ENCODE data around the gene PSD. TPM values are rescaled to one million over a fixed set of nuclear protein-coding genes. Genes with fewer than 3 reads are reported as not detected.

Gene PSD
- total and polyA plus RNA-seq, 9 of the 15 experiments (the other 6 are each of a cell fraction or from before 2014, with no cell fraction given) = 0.11 to 1.7 (median 0.54) TPM; not detected in 2

DNA sequence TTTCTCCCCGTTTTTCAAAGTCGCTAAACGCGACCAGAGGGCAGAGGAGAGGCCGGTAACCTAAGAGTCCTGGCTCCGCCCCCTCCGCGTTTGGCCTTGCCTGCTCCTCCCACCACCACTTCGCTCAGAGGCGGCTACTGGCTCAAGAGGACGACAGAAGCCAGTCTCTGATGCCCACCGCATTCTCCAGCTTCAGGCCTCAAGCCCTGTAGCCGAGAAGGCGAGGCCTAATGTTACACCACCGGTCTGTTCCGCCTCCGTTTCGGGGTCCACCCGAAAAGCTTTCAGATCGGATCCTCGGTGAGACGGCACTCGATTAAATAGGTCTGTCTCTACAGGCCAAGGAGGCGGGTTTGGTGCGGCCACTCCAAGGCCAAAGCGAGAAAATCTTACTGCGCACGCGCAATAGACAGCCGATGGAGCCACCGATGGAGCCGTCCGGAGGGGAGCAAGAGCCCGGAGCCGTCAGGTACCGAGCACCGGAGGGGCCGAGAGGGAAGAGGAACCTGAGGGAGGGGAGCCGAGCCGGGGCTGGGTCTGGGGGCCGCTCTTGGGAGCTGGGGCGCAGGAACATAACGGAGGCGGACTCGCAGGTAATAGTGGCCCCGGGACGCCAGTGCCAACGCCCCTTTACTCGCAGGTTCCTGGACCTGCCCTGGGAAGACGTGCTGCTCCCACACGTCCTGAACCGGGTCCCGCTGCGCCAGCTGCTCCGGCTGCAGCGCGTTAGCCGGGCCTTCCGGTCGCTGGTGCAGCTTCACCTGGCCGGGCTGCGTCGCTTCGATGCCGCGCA is 2.3 kb upstream of the PSD start, which contains the start of gene FBXL15 (continued):
- TF ChIP-seq, protein P1, sequence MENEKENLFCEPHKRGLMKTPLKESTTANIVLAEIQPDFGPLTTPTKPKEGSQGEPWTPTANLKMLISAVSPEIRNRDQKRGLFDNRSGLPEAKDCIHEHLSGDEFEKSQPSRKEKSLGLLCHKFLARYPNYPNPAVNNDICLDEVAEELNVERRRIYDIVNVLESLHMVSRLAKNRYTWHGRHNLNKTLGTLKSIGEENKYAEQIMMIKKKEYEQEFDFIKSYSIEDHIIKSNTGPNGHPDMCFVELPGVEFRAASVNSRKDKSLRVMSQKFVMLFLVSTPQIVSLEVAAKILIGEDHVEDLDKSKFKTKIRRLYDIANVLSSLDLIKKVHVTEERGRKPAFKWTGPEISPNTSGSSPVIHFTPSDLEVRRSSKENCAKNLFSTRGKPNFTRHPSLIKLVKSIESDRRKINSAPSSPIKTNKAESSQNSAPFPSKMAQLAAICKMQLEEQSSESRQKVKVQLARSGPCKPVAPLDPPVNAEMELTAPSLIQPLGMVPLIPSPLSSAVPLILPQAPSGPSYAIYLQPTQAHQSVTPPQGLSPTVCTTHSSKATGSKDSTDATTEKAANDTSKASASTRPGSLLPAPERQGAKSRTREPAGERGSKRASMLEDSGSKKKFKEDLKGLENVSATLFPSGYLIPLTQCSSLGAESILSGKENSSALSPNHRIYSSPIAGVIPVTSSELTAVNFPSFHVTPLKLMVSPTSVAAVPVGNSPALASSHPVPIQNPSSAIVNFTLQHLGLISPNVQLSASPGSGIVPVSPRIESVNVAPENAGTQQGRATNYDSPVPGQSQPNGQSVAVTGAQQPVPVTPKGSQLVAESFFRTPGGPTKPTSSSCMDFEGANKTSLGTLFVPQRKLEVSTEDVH (IDR thresholded peaks at IDR 0.05; ENCODE audit: low read depth, partially characterized antibody) = peak; percentile 51
- no peak for TF ChIP-seq ZNF212 (CRISPR knock-in tag; IDR thresholded peaks at IDR 0.05)
- 0 out of 2 replicates have a peak, but pooled peaks have one; percentile 26 for TF ChIP-seq EP300 (IDR thresholded peaks at IDR 0.05; ENCODE audit: low read length)
- TF ChIP-seq, protein P2, sequence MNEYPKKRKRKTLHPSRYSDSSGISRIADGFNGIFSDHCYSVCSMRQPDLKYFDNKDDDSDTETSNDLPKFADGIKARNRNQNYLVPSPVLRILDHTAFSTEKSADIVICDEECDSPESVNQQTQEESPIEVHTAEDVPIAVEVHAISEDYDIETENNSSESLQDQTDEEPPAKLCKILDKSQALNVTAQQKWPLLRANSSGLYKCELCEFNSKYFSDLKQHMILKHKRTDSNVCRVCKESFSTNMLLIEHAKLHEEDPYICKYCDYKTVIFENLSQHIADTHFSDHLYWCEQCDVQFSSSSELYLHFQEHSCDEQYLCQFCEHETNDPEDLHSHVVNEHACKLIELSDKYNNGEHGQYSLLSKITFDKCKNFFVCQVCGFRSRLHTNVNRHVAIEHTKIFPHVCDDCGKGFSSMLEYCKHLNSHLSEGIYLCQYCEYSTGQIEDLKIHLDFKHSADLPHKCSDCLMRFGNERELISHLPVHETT (CRISPR knock-in tag; conservative IDR thresholded peaks at IDR 0.05 in 1 of 2, IDR thresholded peaks at IDR 0.05 in 1 of 2) = peak in 1 of 2 experiments; percentile 72; a peak in 2 of 4 replicates
- TF ChIP-seq GABPA (tag; conservative IDR thresholded peaks at IDR 0.05; ENCODE audit: low read depth) = peak; percentile 93
- TF ChIP-seq PHF8 (IDR thresholded peaks at IDR 0.05; ENCODE audit: borderline replicate concordance, low read length) = peak; percentile 54; the same call in 1 of the 2 replicates
- peak; percentile 51 for TF ChIP-seq PCBP1 (IDR thresholded peaks at IDR 0.05; ENCODE audit: low read depth, low read length, poor library complexity, severe bottlenecking)
- 0 out of 2 replicates have a peak, but pooled peaks have one; percentile 6 for TF ChIP-seq TCF7 (IDR thresholded peaks at IDR 0.05; ENCODE audit: borderline replicate concordance)
- TF ChIP-seq WHSC1 (IDR thresholded peaks at IDR 0.05; ENCODE audit: low read length) = no peak
- no peak for TF ChIP-seq ZKSCAN8 (CRISPR knock-in tag; IDR thresholded peaks at IDR 0.05)
- TF ChIP-seq C11orf30 (IDR thresholded peaks at IDR 0.05; ENCODE audit: low read depth) = peak; percentile 94
- no peak for TF ChIP-seq ZNF175 (CRISPR knock-in tag; IDR thresholded peaks at IDR 0.05; ENCODE audit: low read depth)
- TF ChIP-seq TBP (optimal IDR thresholded peaks at IDR 0.05; ENCODE audit: low read depth, low read length) = peak; percentile 64
- TF ChIP-seq HNRNPK (IDR thresholded peaks at IDR 0.05; ENCODE audit: low read depth, low read length, poor library complexity, severe bottlenecking) = no peak
- no peak for TF ChIP-seq ZBTB1 (CRISPR knock-in tag; IDR thresholded peaks at IDR 0.05; ENCODE audit: borderline replicate concordance, low read depth)
- peak; percentile 61 for TF ChIP-seq ATF7 (IDR thresholded peaks at IDR 0.05)
- TF ChIP-seq ZNF184 (CRISPR knock-in tag; IDR thresholded peaks at IDR 0.05) = no peak
- TF ChIP-seq KLF13 (tag; IDR thresholded peaks at IDR 0.05; ENCODE audit: borderline replicate concordance, low read depth) = no peak
- peak; percentile 96 for TF ChIP-seq ZEB2 (IDR thresholded peaks at IDR 0.05)
- no peak for TF ChIP-seq PHB (CRISPR knock-in tag; IDR thresholded peaks at IDR 0.05)
- no peak for TF ChIP-seq NBN (IDR thresholded peaks at IDR 0.05; ENCODE audit: low read depth)
- peak; percentile 79 for TF ChIP-seq DIDO1 (tag; IDR thresholded peaks at IDR 0.05; ENCODE audit: low read depth)
- TF ChIP-seq NONO (IDR thresholded peaks at IDR 0.05; ENCODE audit: low read depth in 2 of 2, low read length in 1 of 2) = no peak
- peak; percentile 74 for TF ChIP-seq NCOA4 (IDR thresholded peaks at IDR 0.05; ENCODE audit: partially characterized antibody)
- peak; percentile 67 for TF ChIP-seq TAF1 (IDR thresholded peaks at IDR 0.05; ENCODE audit: control insufficient read depth, extremely low read depth, insufficient read depth, low read length, severe bottlenecking)
